Raji (cell line): ENCODE results near the gene RXRB.

ENCODE experiments used
- POLR2A ChIP-seq: IDR thresholded peaks from 2 replicates; pipeline ENCODE4 v1.6.1; 2011; ENCODE audit warnings: low read depth, low read length, control low read depth; ENCODE audit not compliant: insufficient read depth

Gene RXRB

GRCh38 chr6:33192671-33193602 is 7.5 kb downstream of the RXRB start:
- TF ChIP-seq POLR2A: no peak

- TF ChIP-seq POLR2A: no peak
Observed at GRCh38 chr6:33192105-33192646, 8.3 kb downstream of the RXRB start, which contains the start of gene COL11A2. Gene COL11A2, minus strand, starts transcription at chr6:33192467. Its CDS starts 227 bp downstream, at chr6:33192240.

- no peak for TF ChIP-seq POLR2A
Observed at GRCh38 chr6:33191383-33192104, 8.9 kb downstream of the RXRB start.

- no peak for TF ChIP-seq POLR2A
Observed at GRCh38 chr6:33190504-33191107, 9.9 kb downstream of the RXRB start.

GRCh38 chr6:33189625-33190448 is 10.6 kb downstream of the RXRB start:
- no peak for TF ChIP-seq POLR2A

- no peak for TF ChIP-seq POLR2A
Observed at GRCh38 chr6:33189164-33189563, 11.3 kb downstream of the RXRB start.

GRCh38 chr6:33187809-33188208 is 12.7 kb downstream of the RXRB start:
- TF ChIP-seq POLR2A: no peak

- no peak for TF ChIP-seq POLR2A
Observed at GRCh38 chr6:33185654-33186187, 14.7 kb downstream of the RXRB start.

GRCh38 chr6:33185190-33185589 is 15.3 kb downstream of the RXRB start:
- TF ChIP-seq POLR2A: no peak

- TF ChIP-seq POLR2A: no peak
Observed at GRCh38 chr6:33183071-33183683, 17.3 kb downstream of the RXRB start.

- TF ChIP-seq POLR2A: no peak
Observed at GRCh38 chr6:33181141-33181540, 19.3 kb downstream of the RXRB start.

GRCh38 chr6:33178755-33179475 is 21.6 kb downstream of the RXRB start:
- TF ChIP-seq POLR2A: no peak
